Ascending aorta (tissue), 2 donors: ENCODE data around the gene VPS35. TPM values are rescaled to one million over a fixed set of nuclear protein-coding genes. Genes with fewer than 3 reads are reported as not detected.

ENCODE experiments used
- DNase-seq, 2 donors: peaks; one replicate each; pipeline ENCODE4 v3.0.0-alpha.2; 2019; ENCODE audit warnings: low spot score in 2 of 2
- H3K27ac ChIP-seq, 2 donors: fragments of 200-600 bp; sonication (generic); one replicate each; pipeline ENCODE4 v1.5.1; 2016 to 2017; ENCODE audit warnings: mild to moderate bottlenecking in 1 of 2
- H3K27me3 ChIP-seq: fragments of 200-600 bp; sonication (generic); one replicate; pipeline ENCODE4 v1.5.1; 2017
- H3K36me3 ChIP-seq, 2 donors: fragments of 200-600 bp; sonication (generic); one replicate each; pipeline ENCODE4 v1.5.1; 2016
- H3K4me1 ChIP-seq, 2 donors: fragments of 200-600 bp; sonication (generic); one replicate each; pipeline ENCODE4 v1.5.1; 2016 to 2017; ENCODE audit warnings: mild to moderate bottlenecking in 1 of 2
- H3K4me3 ChIP-seq, 2 donors: fragments of 200-600 bp; sonication (generic); one replicate each; pipeline ENCODE4 v1.5.1; 2016 to 2017; ENCODE audit warnings: mild to moderate bottlenecking in 1 of 2
- H3K9me3 ChIP-seq, 2 donors: fragments of 200-600 bp; sonication (generic); one replicate each; pipeline ENCODE4 v1.5.1; 2016
- CTCF ChIP-seq, 3 experiments: fragments of 200-600 bp in 2 of 3; fragments of 450-650 bp in 1 of 3; sonication (generic) in 2 of 3; IDR thresholded peaks; one replicate each; pipeline ENCODE4 v1.5.1; 2016 to 2019; ENCODE audit warnings: antibody characterized with exemption in 3 of 3, mild to moderate bottlenecking in 1 of 3, moderate library complexity in 1 of 3
- intact Hi-C: fragments of 100-400 bp; cut with DNase I; formaldehyde crosslinking; loops from one replicate; pipeline ENCODE4 v1.15.1; 2023
- total RNA-seq: library from RNA; depleted of rRNA; stranded (reverse); fragments of >200 nt; gene quantifications from one replicate; pipeline ENCODE4 v1.1.0, GENCODE V29; 2016

VPS35 gene
- total RNA-seq, 1 donor from 2014 or later, result 31.9 TPM

- Histone ChIP-seq H3K4me3 (no peak overlapping the region), H3K36me3 (no peaks in the 10 kb centered on the region), H3K9me3 (no peaks in the 10 kb centered on the region), H3K27me3 (no peaks in the 10 kb centered on the region), H3K27ac (no peak overlapping the region), H3K4me1 (no peaks in the 10 kb centered on the region)
- DNase-seq, result no peak
- intact Hi-C loops, result no loop called here
- TF ChIP-seq CTCF (IDR thresholded peaks at IDR 0.05), result no peak
These were observed 12.6 kb upstream of the VPS35 start for GRCh38 chr16:46701615-46702014.

- H3K4me1 ChIP-seq, result no peaks in the 10 kb centered on the region
- DNase-seq, result no peak
- no peaks in the 10 kb centered on the region for H3K27me3 ChIP-seq
- intact Hi-C loops, result no loop called here
- no peaks in the 10 kb centered on the region for H3K36me3 ChIP-seq
- no peak overlapping the region for H3K27ac ChIP-seq
- no peak for TF ChIP-seq CTCF (IDR thresholded peaks at IDR 0.05)
- no peak overlapping the region for H3K4me3 ChIP-seq
- no peaks in the 10 kb centered on the region for H3K9me3 ChIP-seq
These were observed 11.1 kb upstream of the VPS35 start for GRCh38 chr16:46700048-46700447.

- Histone ChIP-seq H3K27ac (no peak overlapping the region), H3K9me3 (no peaks in the 10 kb centered on the region), H3K27me3 (no peaks in the 10 kb centered on the region), H3K4me3 (no peak overlapping the region), H3K4me1 (no peaks in the 10 kb centered on the region), H3K36me3 (no peaks in the 10 kb centered on the region)
- no peak for TF ChIP-seq CTCF (IDR thresholded peaks at IDR 0.05)
- DNase-seq, result no peak
- intact Hi-C loops, result no loop called here
These were observed 8.0 kb upstream of the VPS35 start for GRCh38 chr16:46696957-46697356.

- intact Hi-C loops, result no loop called here
- Histone ChIP-seq H3K27ac (no peak overlapping the region), H3K9me3 (no peaks in the 10 kb centered on the region), H3K36me3 (no peaks in the 10 kb centered on the region), H3K27me3 (no peaks in the 10 kb centered on the region), H3K4me3 (no peak overlapping the region), H3K4me1 (no peaks in the 10 kb centered on the region)
- DNase-seq, result no peak
- TF ChIP-seq CTCF (IDR thresholded peaks at IDR 0.05), result no peak
These were observed 7.0 kb upstream of the VPS35 start for GRCh38 chr16:46695937-46696336.

GRCh38 chr16:46693598-46693997 lies 4.6 kb upstream of the VPS35 start:
- H3K27ac ChIP-seq, result no peak overlapping the region
- no peak for TF ChIP-seq CTCF (IDR thresholded peaks at IDR 0.05)
- H3K27me3 ChIP-seq, result no peaks in the 10 kb centered on the region
- H3K4me3 ChIP-seq, result no peak overlapping the region
- H3K36me3 ChIP-seq, result no peaks in the 10 kb centered on the region
- no peak for DNase-seq
- peaks cover 7 to 9% of the 10 kb centered on the region in 2 donors for H3K4me1 ChIP-seq
- H3K9me3 ChIP-seq, result no peaks in the 10 kb centered on the region
- intact Hi-C loops, result no loop called here

- intact Hi-C loops, result no loop called here
- no peak for TF ChIP-seq CTCF (IDR thresholded peaks at IDR 0.05)
- no peak for DNase-seq
- Histone ChIP-seq H3K27me3 (no peaks in the 10 kb centered on the region), H3K27ac (no peak overlapping the region), H3K9me3 (no peaks in the 10 kb centered on the region), H3K4me1 (peaks cover 7 to 17% of the 10 kb centered on the region in 2 donors), H3K4me3 (no peak overlapping the region), H3K36me3 (no peaks in the 10 kb centered on the region)
These were observed 2.7 kb upstream of the VPS35 start for GRCh38 chr16:46691726-46692125.
